Limb (tissue), 2 donors: ENCODE measurements around the gene SIGLEC14.
"Not testable (repeated sequence)": the region's sequence is repeated elsewhere in the genome, so short reads cannot be mapped to it uniquely, and the experiment has no call there.

ENCODE experiments used
- DNase-seq, 2 donors: peaks; one replicate each; pipeline ENCODE4 v3.0.0-alpha.2; 2016; ENCODE audit errors: extremely low spot score in 2 of 2

The SIGLEC14 gene, protein sequence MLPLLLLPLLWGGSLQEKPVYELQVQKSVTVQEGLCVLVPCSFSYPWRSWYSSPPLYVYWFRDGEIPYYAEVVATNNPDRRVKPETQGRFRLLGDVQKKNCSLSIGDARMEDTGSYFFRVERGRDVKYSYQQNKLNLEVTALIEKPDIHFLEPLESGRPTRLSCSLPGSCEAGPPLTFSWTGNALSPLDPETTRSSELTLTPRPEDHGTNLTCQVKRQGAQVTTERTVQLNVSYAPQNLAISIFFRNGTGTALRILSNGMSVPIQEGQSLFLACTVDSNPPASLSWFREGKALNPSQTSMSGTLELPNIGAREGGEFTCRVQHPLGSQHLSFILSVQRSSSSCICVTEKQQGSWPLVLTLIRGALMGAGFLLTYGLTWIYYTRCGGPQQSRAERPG

DNA sequence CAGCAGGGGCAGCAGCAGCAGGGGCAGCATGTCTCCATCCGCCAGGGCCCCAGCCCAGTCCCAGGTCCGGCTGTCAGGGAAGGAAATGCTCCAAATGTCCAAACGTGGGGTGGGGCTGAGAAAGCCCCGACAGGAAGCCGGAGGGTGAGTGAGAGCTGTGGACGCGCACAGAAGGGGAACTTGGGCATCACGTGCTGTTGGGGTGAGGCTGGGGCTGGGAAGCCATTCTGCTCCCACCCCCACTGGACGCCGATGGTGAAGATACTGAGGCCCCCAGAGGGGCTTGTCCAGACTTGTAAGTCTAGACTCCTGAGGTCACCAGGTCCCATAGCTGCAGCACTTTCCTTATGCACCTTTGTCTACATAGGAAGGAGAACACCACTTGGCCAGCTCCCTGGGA is at the start of gene SIGLEC14:
Gene SIGLEC14, minus strand, starts transcription at position 96 of the 400 bp plus-strand sequence. Its CDS starts 66 bp downstream, at position 30.
- DNase-seq = not testable (repeated sequence)

DNA sequence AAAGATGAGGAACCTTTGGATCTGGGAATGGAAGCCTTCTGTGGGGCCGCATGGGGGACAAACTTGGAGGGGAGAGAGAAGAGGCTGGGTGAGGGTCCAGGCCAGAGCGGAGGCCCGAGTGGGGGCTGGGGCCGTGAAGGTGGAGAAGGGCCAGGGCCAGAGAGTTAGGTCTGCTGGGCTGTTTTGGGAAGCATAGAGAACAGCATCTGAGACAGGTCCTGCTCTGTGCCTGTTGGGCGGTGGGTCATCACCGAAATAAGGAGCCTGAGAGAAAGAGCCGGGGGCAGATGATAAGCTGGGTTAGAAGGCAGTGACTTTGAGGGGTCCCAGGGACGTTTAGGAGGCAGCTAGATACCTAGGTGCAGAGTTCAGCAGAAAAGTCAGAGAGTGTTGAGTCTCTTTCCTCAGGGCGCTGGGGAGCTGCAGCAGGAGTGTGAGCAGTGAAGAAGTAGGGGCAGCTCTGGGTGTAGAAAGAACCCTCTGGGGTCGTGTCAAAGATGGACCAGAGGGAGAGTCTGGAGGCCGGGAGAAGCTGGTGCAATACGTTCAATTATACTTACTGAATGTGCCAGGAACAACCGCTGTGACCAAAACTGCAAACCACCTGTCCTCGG is 49.2 kb upstream of the SIGLEC14 start:
- DNase-seq = no peak

DNA sequence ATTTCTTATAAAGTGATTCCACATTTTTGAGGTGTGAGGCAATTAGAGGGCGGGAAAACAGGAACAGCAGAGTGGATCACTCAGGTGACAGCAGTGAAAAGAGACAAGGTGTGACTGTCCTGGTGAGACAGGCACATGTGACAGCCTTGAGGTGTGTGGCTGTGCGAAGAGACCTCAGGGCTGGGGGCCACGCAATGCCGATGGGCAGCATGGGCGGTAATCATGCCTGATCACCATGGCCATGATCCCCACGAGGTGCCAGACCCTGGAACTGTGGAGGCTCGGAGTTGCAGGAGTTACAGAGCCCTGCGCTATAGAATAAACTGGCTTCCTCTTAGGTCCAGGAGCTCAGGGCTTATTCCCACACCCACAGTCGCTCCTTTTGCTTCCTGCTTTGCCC is 48.5 kb upstream of the SIGLEC14 start:
- DNase-seq = no peak

DNA sequence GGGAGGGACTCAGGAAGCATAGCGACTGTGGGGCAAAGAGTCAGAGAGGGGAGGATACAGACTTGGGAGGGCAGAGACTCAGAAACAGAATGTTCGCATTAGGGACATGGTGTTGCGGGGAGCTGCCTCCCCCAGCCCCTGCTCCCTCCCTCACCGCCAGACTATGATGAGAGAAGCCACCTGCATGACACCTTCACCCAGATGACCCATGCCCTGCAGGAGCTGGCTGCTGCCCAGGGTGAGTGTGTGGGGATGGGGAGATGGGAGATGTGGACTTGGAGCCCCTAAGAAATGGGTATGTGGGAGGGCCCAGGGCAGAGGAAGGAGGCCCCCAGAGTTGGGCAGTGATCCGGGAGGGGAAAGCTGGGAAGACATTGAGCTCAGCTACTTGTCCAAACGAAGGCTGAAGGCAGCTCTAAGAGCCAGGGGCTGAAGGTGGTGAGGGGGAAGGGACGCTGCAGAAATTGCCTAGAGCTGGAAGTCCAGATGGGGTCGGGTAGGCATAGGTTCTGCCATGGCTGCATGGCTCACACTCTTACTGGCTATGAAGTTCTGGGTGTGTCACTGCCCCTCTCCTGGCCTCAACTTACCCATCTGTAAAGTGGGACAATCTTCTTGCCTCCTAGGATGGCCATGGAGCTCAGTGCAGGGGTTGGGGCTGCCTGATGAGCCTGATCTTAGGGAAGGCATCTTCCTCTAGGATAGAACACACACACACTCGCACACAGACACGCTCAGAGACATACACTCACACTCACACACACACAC is 47.9 kb upstream of the SIGLEC14 start:
- DNase-seq = no peak

DNA sequence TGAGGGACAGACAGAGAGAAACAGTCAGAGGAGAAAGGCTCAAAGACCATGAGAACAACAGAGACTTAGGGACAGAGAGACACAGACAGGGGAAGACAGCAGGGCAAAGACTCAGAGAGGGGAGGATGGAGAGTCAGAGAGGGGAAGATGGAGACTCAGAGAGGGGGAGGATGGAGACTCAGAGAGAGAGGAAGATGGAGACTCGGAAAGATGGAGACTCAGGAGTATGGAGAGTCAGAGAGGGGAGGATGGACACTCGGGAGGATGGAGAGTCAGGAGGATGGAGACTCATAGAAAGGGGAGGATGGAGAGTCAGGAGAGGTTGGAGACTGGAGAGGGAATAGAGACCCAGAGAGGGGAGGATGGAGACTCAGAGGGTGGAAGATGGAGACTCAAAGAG is 47.2 kb upstream of the SIGLEC14 start:
- no peak for DNase-seq

DNA sequence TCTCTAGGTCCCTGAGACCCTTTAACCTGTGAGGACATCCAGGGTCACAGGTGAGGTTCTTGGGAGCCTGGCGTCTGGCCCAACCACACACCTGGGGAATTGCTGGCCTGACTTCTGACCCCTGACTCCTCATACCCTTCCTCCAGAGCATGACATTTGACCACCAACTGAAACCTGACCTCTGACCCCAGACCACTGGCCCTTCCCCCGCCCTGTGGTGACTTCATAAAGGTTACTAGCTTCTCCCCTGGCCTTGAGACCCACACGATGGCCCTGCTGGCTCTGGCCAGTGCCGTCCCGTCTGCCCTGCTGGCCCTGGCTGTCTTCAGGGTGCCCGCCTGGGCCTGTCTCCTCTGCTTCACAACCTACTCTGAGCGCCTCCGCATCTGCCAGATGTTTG is 46.6 kb upstream of the SIGLEC14 start, which contains the start of gene SPACA6:
Gene SPACA6, plus strand, starts transcription at position 71 of the 400 bp plus-strand sequence. Its CDS starts 197 bp downstream, at position 268.
- DNase-seq = no peak

DNA sequence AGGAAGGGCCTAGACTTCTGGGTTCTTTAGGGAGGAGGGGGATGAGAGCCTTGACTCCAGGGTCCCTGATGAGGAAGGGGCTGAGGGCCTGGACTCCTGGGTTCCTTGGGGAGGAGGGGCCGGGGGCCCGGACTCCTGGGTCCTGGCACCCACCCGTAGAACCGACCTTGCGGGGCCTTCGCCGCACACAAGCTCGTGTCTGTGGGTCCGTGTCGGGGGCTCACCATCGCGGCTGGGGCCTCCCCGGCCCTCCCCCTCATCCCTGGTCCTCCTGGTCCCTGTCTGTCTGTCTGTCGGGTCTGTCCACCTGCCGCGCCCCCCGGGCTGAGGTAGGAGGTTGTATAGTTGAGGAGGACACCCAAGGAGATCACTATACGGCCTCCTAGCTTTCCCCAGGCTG is 45.8 kb upstream of the SIGLEC14 start:
- no peak for DNase-seq

DNA sequence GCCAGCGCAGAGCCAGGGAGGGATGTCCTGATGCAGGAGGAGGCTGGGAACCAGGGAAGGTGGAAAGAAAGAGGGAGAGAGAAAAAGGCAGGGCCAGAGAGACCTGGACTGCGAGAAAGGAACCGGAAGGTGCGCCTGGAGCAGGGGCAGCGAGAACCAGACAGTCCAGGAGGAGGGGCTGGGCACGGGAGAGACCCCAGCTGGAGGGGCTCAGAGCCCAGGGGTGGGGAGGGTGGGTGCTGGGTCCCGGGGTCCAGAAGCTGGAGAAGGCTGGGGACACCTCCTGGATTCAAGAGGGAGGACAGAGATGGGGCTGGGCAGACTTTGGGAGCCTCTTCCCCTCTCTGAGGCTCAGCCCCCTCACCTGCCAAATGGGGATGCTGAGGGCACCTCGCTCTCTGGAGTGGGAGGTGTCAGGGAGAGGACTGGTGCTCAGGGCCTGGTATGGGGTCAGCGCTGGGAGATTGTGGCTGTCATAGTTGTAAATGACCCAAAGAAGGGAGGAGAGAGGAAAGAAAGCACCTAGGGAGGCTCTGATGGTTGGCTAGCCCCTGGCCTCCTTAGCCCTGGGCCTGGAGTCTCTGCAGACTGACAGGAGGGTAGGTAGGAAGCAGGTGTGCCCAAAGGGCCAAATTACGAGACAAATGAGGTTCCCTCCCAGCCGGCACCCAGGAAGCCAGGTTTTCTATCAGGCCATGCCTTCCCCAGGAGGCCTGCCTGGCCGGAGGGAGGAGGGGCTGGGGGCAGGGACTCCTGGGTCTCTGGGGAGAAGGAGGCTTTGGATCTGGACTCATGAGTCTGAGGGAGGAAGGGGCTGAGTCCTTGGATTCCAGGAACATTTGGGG is 45.2 kb upstream of the SIGLEC14 start:
- DNase-seq = no peak

DNA sequence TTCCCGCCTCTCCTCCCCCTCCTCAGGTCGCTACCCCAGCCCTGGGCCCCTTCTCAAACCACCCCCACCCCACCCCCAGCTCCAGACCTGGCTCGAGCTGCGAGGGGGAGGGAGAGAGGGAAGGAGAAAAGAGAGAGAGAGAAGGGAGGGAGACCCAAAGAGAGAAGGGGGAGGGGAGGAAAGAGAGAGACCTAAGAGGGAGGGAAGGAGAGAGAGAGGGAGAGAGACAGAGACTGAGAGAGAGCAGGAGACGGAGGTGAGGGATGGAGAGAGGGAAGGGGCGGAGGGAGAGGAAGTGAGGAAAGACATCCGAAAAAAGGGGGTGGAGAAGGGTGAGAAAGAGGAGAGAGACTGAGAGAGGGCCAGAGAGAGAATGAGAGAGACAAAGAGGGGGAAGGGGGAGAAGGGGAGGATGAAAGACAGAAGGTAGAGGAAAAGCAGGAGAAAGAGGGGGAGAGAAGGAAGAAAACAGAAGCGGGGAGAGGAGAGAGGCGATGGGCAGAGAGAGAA is 44.5 kb upstream of the SIGLEC14 start:
- no peak for DNase-seq

DNA sequence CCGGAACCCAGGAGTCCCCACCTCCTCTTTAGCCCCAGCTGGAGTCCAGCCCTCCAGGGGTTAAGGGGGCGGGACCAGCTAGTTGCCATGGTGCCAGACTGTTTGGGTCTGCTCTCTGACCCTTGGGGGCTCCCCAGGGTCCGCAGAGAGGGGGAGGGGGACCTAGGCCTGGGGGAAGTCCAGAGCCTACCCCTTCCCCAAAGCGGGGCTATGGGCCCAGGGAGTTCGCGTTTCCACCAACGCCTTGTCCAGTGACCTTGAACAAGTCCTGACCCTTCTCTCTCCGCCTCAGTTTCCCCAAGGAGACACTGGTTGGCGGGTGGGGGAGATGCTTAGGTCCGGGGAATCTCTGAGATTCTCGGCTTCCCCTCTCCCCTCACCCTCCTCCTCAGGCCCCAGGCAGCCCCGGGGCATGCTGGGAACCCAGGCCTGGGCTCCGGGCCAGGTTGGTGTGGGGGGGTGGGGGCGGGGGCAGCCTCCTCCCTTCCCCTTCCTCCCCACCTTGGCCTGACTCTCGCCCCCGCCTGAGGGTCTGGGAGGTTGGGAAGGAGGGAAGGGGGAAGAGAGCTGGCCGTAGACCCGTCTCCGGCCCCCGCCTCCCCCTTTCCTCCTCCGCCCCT is 43.9 kb upstream of the SIGLEC14 start:
- DNase-seq = peak; percentile 90 to 96

DNA sequence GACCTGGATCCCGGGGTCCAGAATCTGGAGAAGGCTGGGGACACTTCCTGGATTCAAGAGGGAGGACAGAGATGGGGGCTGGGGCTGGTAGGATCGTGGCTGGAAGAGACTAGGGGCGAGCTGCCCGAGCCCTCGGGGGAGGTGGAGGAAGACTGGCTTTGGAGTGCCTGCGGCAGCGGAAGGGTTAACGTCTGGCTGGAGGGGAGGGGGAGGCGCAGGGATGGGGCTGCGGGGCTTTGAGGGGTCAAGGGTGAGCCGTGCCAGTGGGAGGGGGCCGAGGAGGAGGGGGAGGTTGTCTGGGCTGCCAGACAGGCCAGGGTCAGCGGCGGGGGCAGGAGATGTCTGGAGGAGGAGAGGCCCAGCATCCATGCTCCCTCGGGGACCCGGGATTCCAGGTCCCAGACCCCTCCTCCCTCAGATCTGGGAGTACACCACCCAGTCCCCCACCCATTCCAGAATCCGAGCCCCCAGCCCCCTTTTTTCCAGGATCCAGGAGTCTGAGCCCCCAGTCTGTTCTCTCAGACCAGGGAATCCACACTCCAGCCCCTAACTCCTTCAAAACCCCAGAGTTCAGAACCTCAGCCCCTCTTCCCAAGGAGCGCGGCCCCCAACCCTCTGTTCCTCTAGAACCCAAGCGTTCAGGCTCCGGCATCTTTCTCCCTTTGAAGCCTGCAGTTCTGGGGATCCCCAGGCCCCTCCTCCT is 43.3 kb upstream of the SIGLEC14 start:
- peak; percentile 52 to 87 for DNase-seq

DNA sequence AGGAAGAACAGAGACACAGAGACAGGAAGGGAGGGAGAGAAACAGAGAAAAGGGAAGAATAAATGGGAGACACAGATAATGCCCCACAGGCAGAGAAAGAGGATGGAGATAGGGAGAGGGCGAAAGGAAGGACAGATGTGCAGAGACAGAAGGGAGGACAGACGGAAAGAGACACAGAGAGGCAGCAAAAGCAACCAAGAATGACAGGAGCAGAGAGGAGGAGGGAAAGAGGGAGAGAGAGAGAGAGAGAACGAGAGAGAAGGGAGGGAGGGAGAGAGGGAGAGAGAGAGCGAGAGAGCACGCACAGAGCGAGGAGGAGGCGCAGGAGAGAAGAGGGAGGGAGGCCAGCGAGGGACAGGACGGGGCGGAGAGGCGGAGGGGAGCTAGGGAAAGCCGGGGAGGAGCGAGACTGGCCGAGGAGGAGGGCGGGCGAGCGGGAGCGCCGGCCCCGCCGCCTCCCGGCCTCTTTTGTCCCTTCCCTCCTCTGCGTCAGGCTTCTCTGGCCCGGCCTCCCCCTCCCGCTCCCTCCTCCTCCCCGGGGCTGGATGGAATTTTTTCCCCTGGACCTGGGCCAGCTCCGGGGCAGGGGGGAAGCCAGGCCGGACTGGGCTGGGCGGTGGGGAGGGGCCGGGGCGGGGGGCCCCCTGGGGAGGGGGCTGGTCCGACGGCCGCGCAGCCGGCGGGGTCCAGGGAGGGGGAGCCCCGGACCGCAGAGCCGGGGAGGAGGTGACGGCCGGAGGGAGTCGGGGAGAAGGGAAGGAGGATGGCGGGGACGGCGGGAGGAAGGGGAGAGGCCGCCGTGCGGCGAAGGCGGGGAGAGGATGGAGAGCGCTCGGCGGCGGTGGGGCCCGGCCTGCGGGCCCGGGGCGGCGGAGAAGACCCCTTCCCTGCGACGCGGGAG is 42.3 kb upstream of the SIGLEC14 start:
- peak; percentile 97 to 99 for DNase-seq

DNA sequence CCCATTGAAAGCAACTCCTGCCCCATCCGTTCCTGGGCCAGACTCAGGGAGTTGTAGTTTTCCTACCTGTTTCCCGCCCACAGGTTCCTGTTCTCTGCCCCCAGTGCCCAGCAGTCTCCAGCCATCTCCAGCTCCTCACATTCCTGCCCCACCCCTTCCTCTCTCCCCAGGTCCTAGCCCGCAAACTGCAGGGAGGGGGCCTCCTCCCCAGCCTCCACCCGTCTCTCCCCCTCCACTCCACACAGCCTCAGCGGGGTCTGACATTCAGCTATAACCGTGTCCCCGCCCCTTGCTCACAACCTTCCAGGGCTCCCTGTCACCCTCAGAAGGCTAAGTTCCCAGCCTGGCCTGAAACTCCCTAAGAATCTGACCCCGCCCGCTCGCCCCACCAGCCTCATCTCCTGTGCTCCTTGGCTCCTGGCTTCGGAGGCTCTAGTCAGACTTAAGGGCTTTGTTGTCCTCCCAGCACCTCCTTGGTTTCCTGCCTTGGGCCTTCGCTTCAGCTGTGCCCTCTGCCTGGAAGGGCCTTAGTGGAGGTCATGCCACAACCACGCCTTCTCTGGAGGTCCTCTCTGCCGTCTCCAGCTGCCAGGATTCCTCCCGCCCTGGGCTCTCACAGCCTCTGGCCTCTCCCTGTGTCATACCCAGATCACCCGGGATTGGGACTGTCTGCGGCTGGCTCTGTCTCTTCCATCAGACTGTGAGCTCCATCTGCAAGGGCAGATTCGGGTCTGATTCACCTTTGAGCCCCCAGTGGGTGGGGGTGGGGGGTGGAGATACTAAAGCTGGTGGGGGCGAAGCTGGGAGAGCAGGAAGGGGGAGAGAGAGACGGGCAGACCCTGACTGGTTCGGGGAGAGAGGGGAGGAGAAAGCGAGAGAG is 41.4 kb upstream of the SIGLEC14 start:
- peak; percentile 44 to 77 for DNase-seq

DNA sequence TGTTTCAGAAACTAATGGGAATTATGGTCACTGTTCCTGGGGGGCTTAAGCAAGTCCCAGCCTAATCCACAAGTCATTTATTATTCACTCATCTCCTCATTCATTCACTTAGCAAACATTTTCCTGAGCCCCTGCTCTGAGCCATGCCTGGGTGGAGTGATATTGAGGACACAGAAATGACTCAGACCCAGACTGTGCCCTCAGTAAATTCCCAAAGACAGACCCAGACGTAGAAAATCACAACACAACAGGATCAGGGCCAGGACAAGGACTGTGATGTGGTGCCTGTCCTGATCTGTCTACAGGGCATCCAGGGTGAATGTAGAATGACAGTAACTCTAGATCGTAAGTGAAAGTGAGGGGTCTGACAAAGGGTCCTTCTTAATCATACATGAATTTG is 39.5 kb upstream of the SIGLEC14 start:
- DNase-seq = no peak

DNA sequence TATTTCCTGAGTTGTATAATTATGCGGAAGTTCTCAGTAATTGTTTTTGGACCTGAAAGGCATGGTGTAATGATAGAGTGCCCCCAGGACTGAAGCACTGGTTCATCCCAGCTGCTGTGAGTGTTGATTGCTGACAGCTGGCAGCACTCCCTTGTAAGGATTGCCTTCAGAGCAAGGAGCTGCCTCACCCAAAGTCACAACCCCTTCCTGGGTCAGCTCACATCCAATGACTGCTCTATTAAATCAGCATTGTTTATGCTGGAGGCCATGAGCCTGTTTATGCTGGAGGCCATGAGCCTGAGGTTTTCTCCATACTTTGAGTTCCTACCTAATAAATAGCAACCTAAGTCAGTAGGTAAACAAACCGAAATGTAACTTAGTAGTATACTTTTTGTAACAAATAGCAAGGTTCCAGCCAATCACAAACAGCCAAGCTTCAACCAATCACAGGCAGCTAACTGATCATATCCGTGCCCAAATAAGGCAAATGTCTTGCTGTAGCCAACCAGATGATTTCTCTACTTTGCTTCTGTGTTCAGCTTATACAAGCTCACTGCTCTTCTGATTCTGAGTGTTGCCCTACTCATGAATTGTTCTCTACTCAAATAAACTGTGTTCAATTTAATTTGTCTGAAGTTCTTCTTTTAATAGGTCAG is 34.8 kb upstream of the SIGLEC14 start:
- DNase-seq = no peak

DNA sequence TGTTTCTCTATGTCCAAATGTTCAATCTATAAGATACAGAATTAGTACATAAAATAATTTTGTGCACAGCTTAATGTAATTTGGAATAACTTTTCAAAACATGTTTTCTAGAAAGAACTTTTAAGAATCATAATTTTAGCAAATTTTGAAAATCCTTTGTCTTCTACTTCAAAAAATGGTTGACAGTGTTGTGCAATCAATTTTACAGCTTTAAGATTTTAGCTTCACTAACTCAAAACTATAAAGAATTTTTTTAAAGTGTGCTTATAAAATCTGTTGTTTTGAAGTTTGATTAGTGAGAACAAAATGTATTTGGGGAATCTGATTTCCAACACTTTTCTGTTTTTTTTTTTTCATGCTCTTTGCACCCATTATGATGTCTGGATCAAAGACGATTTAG is 33.8 kb upstream of the SIGLEC14 start:
- DNase-seq = no peak

DNA sequence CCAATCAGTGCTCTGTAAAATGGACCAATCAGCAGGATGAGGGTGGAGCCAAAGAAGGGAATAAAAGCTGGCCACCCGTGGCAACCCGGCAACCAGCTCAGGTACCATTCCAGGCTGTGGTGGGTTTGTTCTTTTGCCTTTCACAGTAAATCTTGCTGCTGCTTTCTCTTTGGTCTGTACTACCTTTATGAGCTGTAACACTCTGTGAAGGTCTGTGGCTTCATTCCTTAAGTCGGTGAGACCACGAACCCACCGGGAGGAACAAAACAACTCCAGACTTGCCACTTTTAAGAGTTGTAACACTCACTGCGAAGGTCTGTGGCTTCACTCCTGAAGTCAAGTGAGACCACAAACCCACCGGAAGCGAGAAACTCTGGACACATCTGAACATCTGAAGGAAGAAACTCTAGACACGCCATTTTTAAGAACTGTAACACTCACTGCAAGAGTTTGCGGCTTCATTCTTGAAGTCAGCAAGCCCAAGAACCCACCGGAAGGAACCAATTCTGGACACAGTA is 30.0 kb upstream of the SIGLEC14 start:
- no peak for DNase-seq
